KMS-11 (cell line): ENCODE measurements around the gene ARID4A.

ENCODE experiments used
- H2AFZ ChIP-seq: fragments of 200-600 bp; sonication (generic); 2 replicates; pipeline ENCODE4 v1.6.1; 2016; ENCODE audit warnings: antibody characterized with exemption, mixed run types, low read depth
- H3K27ac ChIP-seq: fragments of 200-600 bp; sonication (generic); 2 replicates; pipeline ENCODE4 v1.6.1; 2016; ENCODE audit warnings: mild to moderate bottlenecking, mixed run types
- H3K27me3 ChIP-seq: fragments of 200-600 bp; sonication (generic); 2 replicates; pipeline ENCODE4 v1.6.1; 2017; ENCODE audit warnings: mild to moderate bottlenecking, low read depth, mixed run types, moderate library complexity; ENCODE audit not compliant: insufficient read depth
- H3K36me3 ChIP-seq: fragments of 200-600 bp; sonication (generic); 2 replicates; pipeline ENCODE4 v1.6.1; 2017; ENCODE audit warnings: mild to moderate bottlenecking, mixed run types; ENCODE audit not compliant: insufficient read depth
- H3K4me1 ChIP-seq: fragments of 200-600 bp; sonication (generic); 2 replicates; pipeline ENCODE4 v1.6.1; 2016; ENCODE audit warnings: mild to moderate bottlenecking, low read depth, mixed run types; ENCODE audit not compliant: poor library complexity, severe bottlenecking
- H3K4me2 ChIP-seq: fragments of 200-600 bp; sonication (generic); 2 replicates; pipeline ENCODE4 v1.7.0; 2016; ENCODE audit warnings: mild to moderate bottlenecking, mixed run types
- H3K4me3 ChIP-seq: fragments of 200-600 bp; sonication (generic); IDR thresholded peaks from 2 replicates; pipeline ENCODE4 v1.6.1; 2017; ENCODE audit warnings: low read depth, low read length, mixed read lengths; ENCODE audit not compliant: insufficient read depth
- H3K79me2 ChIP-seq: fragments of 200-600 bp; sonication (generic); 2 replicates; pipeline ENCODE4 v1.6.1; 2016; ENCODE audit warnings: low read depth, mixed run types; ENCODE audit not compliant: insufficient read depth
- H3K9ac ChIP-seq: fragments of 200-600 bp; sonication (generic); 2 replicates; pipeline ENCODE4 v1.6.1; 2016; ENCODE audit warnings: mild to moderate bottlenecking, mixed run types
- H4K20me1 ChIP-seq: fragments of 200-600 bp; sonication (generic); 2 replicates; pipeline ENCODE4 v1.6.1; 2016; ENCODE audit warnings: mild to moderate bottlenecking, mixed run types; ENCODE audit not compliant: insufficient read depth
- TF ChIP-seq, protein P1 (sequence below): fragments of 200-600 bp; sonication (generic); conservative IDR thresholded peaks from 2 replicates; pipeline ENCODE4 v1.6.1; 2017; ENCODE audit warnings: low read depth, mild to moderate bottlenecking, antibody characterized with exemption, low read length, moderate library complexity, mixed read lengths

ARID4A gene

DNA sequence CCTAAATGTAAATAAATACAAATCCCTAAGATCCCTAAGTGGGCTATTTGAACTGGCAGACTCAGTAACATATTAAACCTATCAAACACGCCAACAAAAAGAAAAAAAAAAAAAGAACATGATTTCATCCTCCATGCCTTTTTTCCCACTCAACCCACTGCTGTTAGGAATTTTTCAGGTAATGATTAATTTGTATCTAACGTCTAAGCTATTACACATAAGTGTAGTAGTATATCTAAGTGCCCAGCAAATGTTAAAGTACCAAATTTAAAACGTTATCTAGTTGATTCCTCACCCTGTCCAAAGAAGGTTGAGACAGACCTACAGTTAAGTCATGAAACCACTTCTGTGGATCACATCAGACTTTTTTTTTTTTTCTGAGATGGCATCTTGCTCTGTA lies 16.4 kb upstream of the ARID4A start:
- peaks cover 14% of the 10 kb centered on the region; the same call in 1 of the 2 replicates for H3K79me2 ChIP-seq
- no peak overlapping the region for H3K4me3 ChIP-seq
- no peaks in the 10 kb centered on the region for H4K20me1 ChIP-seq
- no peak overlapping the region for H3K4me2 ChIP-seq
- H3K27ac ChIP-seq: no peak overlapping the region
- no peaks in the 10 kb centered on the region for H3K36me3 ChIP-seq
- no peaks in the 10 kb centered on the region for H3K4me1 ChIP-seq
- H3K27me3 ChIP-seq: no peaks in the 10 kb centered on the region
- no peak overlapping the region for H3K9ac ChIP-seq
- no peak overlapping the region for H2AFZ ChIP-seq
- TF ChIP-seq, protein P1, sequence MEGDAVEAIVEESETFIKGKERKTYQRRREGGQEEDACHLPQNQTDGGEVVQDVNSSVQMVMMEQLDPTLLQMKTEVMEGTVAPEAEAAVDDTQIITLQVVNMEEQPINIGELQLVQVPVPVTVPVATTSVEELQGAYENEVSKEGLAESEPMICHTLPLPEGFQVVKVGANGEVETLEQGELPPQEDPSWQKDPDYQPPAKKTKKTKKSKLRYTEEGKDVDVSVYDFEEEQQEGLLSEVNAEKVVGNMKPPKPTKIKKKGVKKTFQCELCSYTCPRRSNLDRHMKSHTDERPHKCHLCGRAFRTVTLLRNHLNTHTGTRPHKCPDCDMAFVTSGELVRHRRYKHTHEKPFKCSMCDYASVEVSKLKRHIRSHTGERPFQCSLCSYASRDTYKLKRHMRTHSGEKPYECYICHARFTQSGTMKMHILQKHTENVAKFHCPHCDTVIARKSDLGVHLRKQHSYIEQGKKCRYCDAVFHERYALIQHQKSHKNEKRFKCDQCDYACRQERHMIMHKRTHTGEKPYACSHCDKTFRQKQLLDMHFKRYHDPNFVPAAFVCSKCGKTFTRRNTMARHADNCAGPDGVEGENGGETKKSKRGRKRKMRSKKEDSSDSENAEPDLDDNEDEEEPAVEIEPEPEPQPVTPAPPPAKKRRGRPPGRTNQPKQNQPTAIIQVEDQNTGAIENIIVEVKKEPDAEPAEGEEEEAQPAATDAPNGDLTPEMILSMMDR: no peak

DNA sequence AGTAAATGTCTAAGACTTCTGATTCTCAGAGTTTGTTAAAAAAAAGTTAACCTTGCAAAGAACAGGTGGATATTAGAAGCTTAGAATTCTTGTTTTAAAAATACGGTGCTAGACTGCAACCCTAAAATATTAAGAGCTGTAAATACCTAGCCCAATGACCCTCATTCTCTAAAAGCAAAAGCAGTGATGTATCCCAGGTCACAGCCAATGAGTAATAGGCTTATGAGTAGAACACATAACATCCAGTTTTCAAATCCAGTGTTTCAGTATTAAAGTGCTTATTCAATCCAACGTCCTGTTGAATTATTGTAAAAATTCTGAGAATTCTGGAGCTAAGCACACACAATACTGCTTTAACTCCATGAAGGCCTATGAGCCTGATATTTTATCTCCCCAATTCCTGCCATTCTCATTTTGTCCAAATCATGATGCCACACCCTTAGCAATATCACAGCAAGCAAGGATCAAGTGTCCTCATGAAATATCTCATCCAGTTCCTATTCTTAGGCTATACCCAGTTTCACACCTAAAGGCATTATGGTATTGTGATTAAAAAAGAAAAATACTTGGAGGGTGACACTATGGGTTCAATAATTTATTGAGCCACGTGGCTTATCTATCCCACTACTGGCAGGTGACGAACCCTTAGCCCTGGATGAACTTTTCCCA lies 15.3 kb upstream of the ARID4A start:
- Histone ChIP-seq H3K79me2 (peaks cover 6% of the 10 kb centered on the region; the same call in 1 of the 2 replicates), H3K4me1 (no peaks in the 10 kb centered on the region), H3K27me3 (no peaks in the 10 kb centered on the region), H4K20me1 (no peaks in the 10 kb centered on the region), H2AFZ (no peak overlapping the region), H3K4me2 (no peak overlapping the region), H3K9ac (no peak overlapping the region), H3K27ac (no peak overlapping the region), H3K36me3 (no peaks in the 10 kb centered on the region), H3K4me3 (no peak overlapping the region)
- TF ChIP-seq, protein P1: no peak

DNA sequence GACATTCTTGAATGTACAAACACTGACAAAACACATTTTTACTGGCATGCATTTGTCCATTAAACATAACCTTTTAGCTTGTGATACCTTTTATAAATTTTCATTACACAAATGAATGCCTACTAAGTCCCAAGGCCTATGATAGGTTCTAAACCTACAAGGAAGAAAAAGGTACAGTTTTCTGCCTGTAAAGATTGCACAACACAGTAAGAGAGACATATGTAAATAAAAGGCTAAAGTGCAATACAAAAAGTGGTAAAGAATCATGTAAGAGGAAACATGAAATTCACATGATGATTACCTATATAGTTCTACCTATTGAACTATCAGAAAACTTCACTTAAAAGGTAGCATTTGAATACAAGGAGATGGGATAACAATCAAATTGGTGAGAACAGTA lies 14.6 kb upstream of the ARID4A start:
- Histone ChIP-seq H3K79me2 (peaks cover 7% of the 10 kb centered on the region; the same call in 1 of the 2 replicates), H3K27ac (no peak overlapping the region), H3K27me3 (no peaks in the 10 kb centered on the region), H4K20me1 (no peaks in the 10 kb centered on the region), H3K9ac (no peak overlapping the region), H3K36me3 (no peaks in the 10 kb centered on the region), H3K4me2 (no peak overlapping the region), H3K4me3 (no peak overlapping the region), H2AFZ (no peak overlapping the region), H3K4me1 (peaks cover 2% of the 10 kb centered on the region)
- TF ChIP-seq, protein P1: no peak

DNA sequence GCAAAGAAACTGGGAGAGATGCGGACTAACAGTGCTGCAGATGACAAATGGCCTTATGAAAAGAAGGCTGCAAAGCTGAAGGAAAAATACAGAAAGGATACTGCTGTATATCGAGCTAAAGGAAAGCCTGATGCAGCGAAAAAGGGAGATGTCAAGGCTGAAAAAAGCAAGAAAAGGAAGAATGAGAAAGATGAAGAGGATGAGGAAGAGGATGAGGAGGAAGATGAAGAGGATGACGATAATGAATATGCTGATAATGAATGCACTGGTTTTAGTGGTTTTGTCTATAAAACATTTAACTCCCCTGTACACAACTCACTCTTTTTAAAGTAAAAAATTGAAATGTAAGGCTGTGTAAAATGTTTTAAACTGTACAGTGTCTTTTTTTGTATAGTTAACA lies 13.2 kb upstream of the ARID4A start:
- TF ChIP-seq, protein P1: no peak
- H3K9ac ChIP-seq: no peak overlapping the region
- H3K27ac ChIP-seq: no peak overlapping the region
- peaks cover 11% of the 10 kb centered on the region for H3K4me1 ChIP-seq
- peaks cover under 1% of the 10 kb centered on the region; the same call in 1 of the 2 replicates for H3K36me3 ChIP-seq
- H4K20me1 ChIP-seq: no peaks in the 10 kb centered on the region
- H3K27me3 ChIP-seq: no peaks in the 10 kb centered on the region
- peaks cover 15% of the 10 kb centered on the region; the same call in 1 of the 2 replicates for H3K79me2 ChIP-seq
- H2AFZ ChIP-seq: no peak overlapping the region
- H3K4me3 ChIP-seq: no peak overlapping the region
- no peak overlapping the region for H3K4me2 ChIP-seq
